Upper lobe of right lung (tissue), 1 donor: Measurements from ENCODE around the gene CRTC2. TPM values are rescaled to one million over a fixed set of nuclear protein-coding genes. Genes with fewer than 3 reads are reported as not detected.
A peak's percentile ranks its signal among the peaks of the same experiment; 100 is the strongest.
"Not testable (repeated sequence)": the region's sequence is repeated elsewhere in the genome, so short reads cannot be mapped to it uniquely, and the experiment has no call there.

Experiments used
- ATAC-seq: fragments of 200-7000 bp; cut with Tn5 transposase; one replicate; pipeline ENCODE4 v1.9.1; 2020; ENCODE audit warnings: mild to moderate bottlenecking, moderate library complexity
- DNase-seq: peaks from one replicate; pipeline ENCODE4 v3.0.0-alpha.2; 2020
- H3K27ac ChIP-seq: fragments of 200-600 bp; one replicate; pipeline ENCODE4 v1.8.0; 2022
- H3K27me3 ChIP-seq: fragments of 200-600 bp; one replicate; pipeline ENCODE4 v1.8.0; 2022; ENCODE audit warnings: mild to moderate bottlenecking
- H3K36me3 ChIP-seq: fragments of 200-600 bp; one replicate; pipeline ENCODE4 v1.8.0; 2022
- H3K4me1 ChIP-seq: fragments of 200-600 bp; one replicate; pipeline ENCODE4 v1.8.0; 2022
- H3K4me3 ChIP-seq: fragments of 200-600 bp; one replicate; pipeline ENCODE4 v1.8.0; 2022; ENCODE audit warnings: mild to moderate bottlenecking
- H3K9me3 ChIP-seq: fragments of 200-600 bp; one replicate; pipeline ENCODE4 v1.8.0; 2022
- CTCF ChIP-seq: fragments of 200-600 bp; IDR thresholded peaks from one replicate; pipeline ENCODE4 v1.8.0; 2022; ENCODE audit warnings: antibody characterized with exemption
- intact Hi-C: fragments of 100-400 bp; cut with DNase I; formaldehyde crosslinking; loops from one replicate; pipeline ENCODE4 v1.11.0; 2022
- total RNA-seq: library from RNA; stranded (reverse); fragmentation: NEBNext Ultra II Directional; extraction: Animal tissue kit (Norgen Biotek cat#: 25700); gene quantifications from one replicate; pipeline ENCODE4 v1.2.1, GENCODE V29; 2021
- donor health status: DM: no; HTN: yes; CAD: no; lungs with severe emphysema.

The CRTC2 gene
- total RNA-seq, 1 donor from 2014 or later: 52.7 TPM

GRCh38 chr1:153985941-153986761 lies 27.7 kb upstream of the CRTC2 start, which contains the start of gene RAB13:
Gene RAB13, minus strand, starts transcription at chr1:153986339. Its CDS starts 103 bp downstream, at chr1:153986236.
- no peak for TF ChIP-seq CTCF
- H3K27ac ChIP-seq: peak within 1 kb of the TSS; percentile 76
- no peaks in the 10 kb centered on the region for H3K27me3 ChIP-seq
- no peaks in the 10 kb centered on the region for H3K9me3 ChIP-seq
- peaks cover 14% of the 10 kb centered on the region for H3K4me1 ChIP-seq
- DNase-seq: peak; percentile 93
- intact Hi-C loops: loop anchor here (5.0 kb wide), 1 partner anchor 189 kb away; no protein-coding TSS in a partner anchor
- H3K4me3 ChIP-seq: peak within 1 kb of the TSS; percentile 74
- ATAC-seq: peak; percentile 90
- H3K36me3 ChIP-seq: peaks cover 14% of the 10 kb centered on the region

GRCh38 chr1:153985341-153985912 lies 27.0 kb upstream of the CRTC2 start:
- intact Hi-C loops: loop anchor here (5.0 kb wide), 1 partner anchor 188 kb away; no protein-coding TSS in a partner anchor
- Histone ChIP-seq H3K27ac (peak overlapping the region; percentile 40), H3K4me1 (peaks cover 14% of the 10 kb centered on the region), H3K27me3 (no peaks in the 10 kb centered on the region), H3K36me3 (peaks cover 20% of the 10 kb centered on the region), H3K9me3 (no peaks in the 10 kb centered on the region), H3K4me3 (peak overlapping the region; percentile 74)
- ATAC-seq: peak; percentile 4
- TF ChIP-seq CTCF: no peak
- no peak for DNase-seq

GRCh38 chr1:153984123-153984894 lies 25.9 kb upstream of the CRTC2 start:
- intact Hi-C loops: no loop called here

GRCh38 chr1:153981735-153982134 lies 23.3 kb upstream of the CRTC2 start:
- H3K9me3 ChIP-seq, intact Hi-C loops: not testable (repeated sequence)

More at GRCh38 chr1:153984123-153984894, 25.9 kb upstream of the CRTC2 start:
- DNase-seq: no peak
- Histone ChIP-seq H3K27me3 (no peaks in the 10 kb centered on the region), H3K36me3 (peaks cover 20% of the 10 kb centered on the region), H3K4me1 (peaks cover 10% of the 10 kb centered on the region), H3K9me3 (no peaks in the 10 kb centered on the region), H3K4me3 (peak overlapping the region; percentile 74), H3K27ac (peak overlapping the region; percentile 40)
- TF ChIP-seq CTCF: no peak
- ATAC-seq: no peak

GRCh38 chr1:153979091-153979490 lies 20.7 kb upstream of the CRTC2 start:
- H3K27ac ChIP-seq, intact Hi-C loops, ATAC-seq, H3K27me3 ChIP-seq, H3K9me3 ChIP-seq, H3K4me3 ChIP-seq, DNase-seq: not testable (repeated sequence)
- Histone ChIP-seq H3K36me3 (peaks cover 49% of the 10 kb centered on the region), H3K4me1 (peaks cover 17% of the 10 kb centered on the region)

More at GRCh38 chr1:153981735-153982134, 23.3 kb upstream of the CRTC2 start:
- peaks cover 14% of the 10 kb centered on the region for H3K4me1 ChIP-seq
- not testable (repeated sequence) for H3K27ac ChIP-seq, DNase-seq, ATAC-seq, H3K4me3 ChIP-seq, H3K27me3 ChIP-seq
- peaks cover 25% of the 10 kb centered on the region for H3K36me3 ChIP-seq

- Histone ChIP-seq H3K4me1 (peaks cover 17% of the 10 kb centered on the region), H3K4me3 (peak overlapping the region; percentile 100), H3K9me3 (no peaks in the 10 kb centered on the region), H3K27ac (peak overlapping the region; percentile 95), H3K27me3 (no peaks in the 10 kb centered on the region), H3K36me3 (peaks cover 53% of the 10 kb centered on the region)
- TF ChIP-seq CTCF: no peak
- intact Hi-C loops: no loop called here
- ATAC-seq (no peak), DNase-seq (no peak)
Observed at GRCh38 chr1:153978274-153978909, 20.0 kb upstream of the CRTC2 start.
